ENCODE data around the gene ABCC6. TPM values are rescaled to one million over a fixed set of nuclear protein-coding genes. Genes with fewer than 3 reads are reported as not detected.

The ABCC6 gene
- polyA plus RNA-seq, 1 donor from 2014 or later, result not detected

DNA sequence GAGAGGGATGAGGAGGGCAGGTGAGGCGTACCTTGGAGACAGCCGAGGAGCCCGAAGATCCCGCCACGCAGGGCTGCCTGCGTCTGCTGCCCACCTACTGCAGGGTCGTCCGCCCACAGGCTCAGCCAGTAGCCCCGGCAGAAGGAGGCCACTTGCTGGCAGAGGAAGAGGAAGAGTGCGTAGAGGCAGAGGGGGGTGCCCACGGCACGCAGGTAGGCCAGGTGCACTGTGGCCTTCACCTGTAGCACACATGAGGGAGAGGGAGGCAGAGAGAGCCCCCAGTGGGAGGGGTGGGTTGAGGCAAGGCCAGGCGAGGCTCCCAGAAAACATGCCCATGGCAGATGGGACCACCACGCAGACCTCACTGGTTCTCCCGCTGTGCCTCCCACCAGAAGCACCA lies 53.7 kb downstream of the ABCC6 start:
- no peak overlapping the region for H3K27ac ChIP-seq (ENCODE audit: low read length)
- no peaks in the 10 kb centered on the region for H3K79me2 ChIP-seq (replicated peaks; ENCODE audit: insufficient read depth, low read length)
- H3K4me3 ChIP-seq (ENCODE audit: low read length), result no peak overlapping the region
- H3F3A ChIP-seq (ENCODE audit: insufficient read depth, low read length, poor library complexity, severe bottlenecking), result no peaks in the 10 kb centered on the region
- no peaks in the 10 kb centered on the region for H3K9me2 ChIP-seq (ENCODE audit: insufficient read depth, low read length)
- no peaks in the 10 kb centered on the region for H3K9me3 ChIP-seq (ENCODE audit: low read length)
- no peak overlapping the region for H3K9ac ChIP-seq (ENCODE audit: low read length)
- TF ChIP-seq, protein P1, sequence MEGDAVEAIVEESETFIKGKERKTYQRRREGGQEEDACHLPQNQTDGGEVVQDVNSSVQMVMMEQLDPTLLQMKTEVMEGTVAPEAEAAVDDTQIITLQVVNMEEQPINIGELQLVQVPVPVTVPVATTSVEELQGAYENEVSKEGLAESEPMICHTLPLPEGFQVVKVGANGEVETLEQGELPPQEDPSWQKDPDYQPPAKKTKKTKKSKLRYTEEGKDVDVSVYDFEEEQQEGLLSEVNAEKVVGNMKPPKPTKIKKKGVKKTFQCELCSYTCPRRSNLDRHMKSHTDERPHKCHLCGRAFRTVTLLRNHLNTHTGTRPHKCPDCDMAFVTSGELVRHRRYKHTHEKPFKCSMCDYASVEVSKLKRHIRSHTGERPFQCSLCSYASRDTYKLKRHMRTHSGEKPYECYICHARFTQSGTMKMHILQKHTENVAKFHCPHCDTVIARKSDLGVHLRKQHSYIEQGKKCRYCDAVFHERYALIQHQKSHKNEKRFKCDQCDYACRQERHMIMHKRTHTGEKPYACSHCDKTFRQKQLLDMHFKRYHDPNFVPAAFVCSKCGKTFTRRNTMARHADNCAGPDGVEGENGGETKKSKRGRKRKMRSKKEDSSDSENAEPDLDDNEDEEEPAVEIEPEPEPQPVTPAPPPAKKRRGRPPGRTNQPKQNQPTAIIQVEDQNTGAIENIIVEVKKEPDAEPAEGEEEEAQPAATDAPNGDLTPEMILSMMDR (IDR thresholded peaks at IDR 0.05; ENCODE audit: poor library complexity, severe bottlenecking), result no peak
- TF ChIP-seq MXI1 (conservative IDR thresholded peaks at IDR 0.05; ENCODE audit: poor library complexity, severe bottlenecking) (no peak), REST (IDR thresholded peaks at IDR 0.05; ENCODE audit: borderline replicate concordance) (no peak), POLR2AphosphoS5 (IDR thresholded peaks at IDR 0.05) (no peak), EP300 (conservative IDR thresholded peaks at IDR 0.05; ENCODE audit: poor library complexity, severe bottlenecking) (no peak), EZH2 (IDR thresholded peaks at IDR 0.05; ENCODE audit: borderline replicate concordance, insufficient read depth, low read length, poor library complexity, severe bottlenecking) (no peak), SMC3 (conservative IDR thresholded peaks at IDR 0.05; ENCODE audit: poor library complexity) (no peak), RAD21 (conservative IDR thresholded peaks at IDR 0.05) (no peak), TAF1 (IDR thresholded peaks at IDR 0.05; ENCODE audit: low read depth) (no peak)
- H3K27me3 ChIP-seq (ENCODE audit: insufficient read depth, low read depth, low read length), result no peaks in the 10 kb centered on the region
- no peak overlapping the region for H3K4me2 ChIP-seq (ENCODE audit: low read length)
- H2AFZ ChIP-seq (ENCODE audit: low read depth, low read length), result no peak overlapping the region
- H4K20me1 ChIP-seq (ENCODE audit: insufficient read depth), result no peaks in the 10 kb centered on the region
- no peaks in the 10 kb centered on the region for H3K36me3 ChIP-seq (ENCODE audit: insufficient read depth, low read length)

GRCh38 chr16:16168431-16168830 lies 54.9 kb downstream of the ABCC6 start:
- Histone ChIP-seq H3K27me3 (ENCODE audit: insufficient read depth, low read depth, low read length) (no peaks in the 10 kb centered on the region), H3F3A (ENCODE audit: insufficient read depth, low read length, poor library complexity, severe bottlenecking) (no peaks in the 10 kb centered on the region)
- TF ChIP-seq REST (IDR thresholded peaks at IDR 0.05; ENCODE audit: borderline replicate concordance), result no peak
- TF ChIP-seq EP300 (conservative IDR thresholded peaks at IDR 0.05; ENCODE audit: poor library complexity, severe bottlenecking), result no peak
- TF ChIP-seq TAF1 (IDR thresholded peaks at IDR 0.05; ENCODE audit: low read depth), result no peak
- no peak for TF ChIP-seq SMC3 (conservative IDR thresholded peaks at IDR 0.05; ENCODE audit: poor library complexity)
- no peak for TF ChIP-seq EZH2 (IDR thresholded peaks at IDR 0.05; ENCODE audit: borderline replicate concordance, insufficient read depth, low read length, poor library complexity, severe bottlenecking)

More at GRCh38 chr16:16168431-16168830, 54.9 kb downstream of the ABCC6 start:
- Histone ChIP-seq H3K36me3 (ENCODE audit: insufficient read depth, low read length) (no peaks in the 10 kb centered on the region), H3K9me2 (ENCODE audit: insufficient read depth, low read length) (no peaks in the 10 kb centered on the region), H3K27ac (ENCODE audit: low read length) (no peak overlapping the region), H2AFZ (ENCODE audit: low read depth, low read length) (no peak overlapping the region), H3K79me2 (replicated peaks; ENCODE audit: insufficient read depth, low read length) (no peaks in the 10 kb centered on the region), H3K9ac (ENCODE audit: low read length) (no peak overlapping the region), H3K9me3 (ENCODE audit: low read length) (no peaks in the 10 kb centered on the region), H3K4me2 (ENCODE audit: low read length) (no peak overlapping the region), H3K4me3 (ENCODE audit: low read length) (no peak overlapping the region), H4K20me1 (ENCODE audit: insufficient read depth) (no peaks in the 10 kb centered on the region)

All from neural cell (in vitro differentiated cells).